Neural progenitor cell (in vitro differentiated cells): ENCODE measurements around the gene SPARCL1.

Source experiments
- EZH2 ChIP-seq: fragments of 200-600 bp; sonication (generic); IDR thresholded peaks from 2 replicates; pipeline ENCODE4 v1.6.1; 2017; ENCODE audit warnings: antibody characterized with exemption, mild to moderate bottlenecking, moderate library complexity
- EZH2phosphoT487 ChIP-seq: fragments of 200-600 bp; sonication (generic); IDR thresholded peaks from 2 replicates; pipeline ENCODE4 v1.6.1; 2017; ENCODE audit warnings: antibody characterized with exemption
- TF ChIP-seq, protein P1 (sequence below): fragments of 200-600 bp; sonication (generic); IDR thresholded peaks from 2 replicates; pipeline ENCODE4 v1.5.1; 2017; ENCODE audit warnings: antibody characterized with exemption, mild to moderate bottlenecking

DNA sequence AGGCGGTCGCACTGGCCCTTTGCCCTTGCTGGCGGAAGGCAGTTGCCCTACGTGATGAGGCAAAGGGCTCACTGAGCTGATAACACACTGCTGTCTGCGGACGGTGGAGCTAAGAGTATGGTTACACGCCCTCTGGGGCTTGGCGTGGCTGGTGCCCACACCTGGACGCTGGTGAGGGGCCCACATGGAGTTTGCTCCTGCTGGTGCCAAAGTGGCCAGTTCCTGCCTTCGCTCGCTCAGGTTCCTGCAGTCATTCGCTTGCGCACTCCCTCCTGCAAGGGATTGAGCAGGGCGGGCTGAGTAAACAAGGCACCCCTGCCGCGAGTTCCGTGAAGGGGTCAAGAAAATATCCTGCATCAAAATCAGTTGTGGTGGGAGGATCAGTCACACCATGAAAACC is 18.4 kb downstream of the SPARCL1 start:
- TF ChIP-seq, protein P1, sequence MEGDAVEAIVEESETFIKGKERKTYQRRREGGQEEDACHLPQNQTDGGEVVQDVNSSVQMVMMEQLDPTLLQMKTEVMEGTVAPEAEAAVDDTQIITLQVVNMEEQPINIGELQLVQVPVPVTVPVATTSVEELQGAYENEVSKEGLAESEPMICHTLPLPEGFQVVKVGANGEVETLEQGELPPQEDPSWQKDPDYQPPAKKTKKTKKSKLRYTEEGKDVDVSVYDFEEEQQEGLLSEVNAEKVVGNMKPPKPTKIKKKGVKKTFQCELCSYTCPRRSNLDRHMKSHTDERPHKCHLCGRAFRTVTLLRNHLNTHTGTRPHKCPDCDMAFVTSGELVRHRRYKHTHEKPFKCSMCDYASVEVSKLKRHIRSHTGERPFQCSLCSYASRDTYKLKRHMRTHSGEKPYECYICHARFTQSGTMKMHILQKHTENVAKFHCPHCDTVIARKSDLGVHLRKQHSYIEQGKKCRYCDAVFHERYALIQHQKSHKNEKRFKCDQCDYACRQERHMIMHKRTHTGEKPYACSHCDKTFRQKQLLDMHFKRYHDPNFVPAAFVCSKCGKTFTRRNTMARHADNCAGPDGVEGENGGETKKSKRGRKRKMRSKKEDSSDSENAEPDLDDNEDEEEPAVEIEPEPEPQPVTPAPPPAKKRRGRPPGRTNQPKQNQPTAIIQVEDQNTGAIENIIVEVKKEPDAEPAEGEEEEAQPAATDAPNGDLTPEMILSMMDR, result no peak
- TF ChIP-seq EZH2 (no peak), EZH2phosphoT487 (no peak)
